GM21381 (cell line): ENCODE results near the gene ATP5F1D.
"Not testable (repeated sequence)": the region's sequence is repeated elsewhere in the genome, so short reads cannot be mapped to it uniquely, and the experiment has no call there.

ENCODE experiments used
- ATAC-seq: cut with Tn5 transposase; IDR thresholded peaks from one replicate; pipeline ENCODE4 v1.9.1; 2021; ENCODE audit warnings: mild to moderate bottlenecking, moderate library complexity; ENCODE audit not compliant: unreplicated experiment

The ATP5F1D gene

DNA sequence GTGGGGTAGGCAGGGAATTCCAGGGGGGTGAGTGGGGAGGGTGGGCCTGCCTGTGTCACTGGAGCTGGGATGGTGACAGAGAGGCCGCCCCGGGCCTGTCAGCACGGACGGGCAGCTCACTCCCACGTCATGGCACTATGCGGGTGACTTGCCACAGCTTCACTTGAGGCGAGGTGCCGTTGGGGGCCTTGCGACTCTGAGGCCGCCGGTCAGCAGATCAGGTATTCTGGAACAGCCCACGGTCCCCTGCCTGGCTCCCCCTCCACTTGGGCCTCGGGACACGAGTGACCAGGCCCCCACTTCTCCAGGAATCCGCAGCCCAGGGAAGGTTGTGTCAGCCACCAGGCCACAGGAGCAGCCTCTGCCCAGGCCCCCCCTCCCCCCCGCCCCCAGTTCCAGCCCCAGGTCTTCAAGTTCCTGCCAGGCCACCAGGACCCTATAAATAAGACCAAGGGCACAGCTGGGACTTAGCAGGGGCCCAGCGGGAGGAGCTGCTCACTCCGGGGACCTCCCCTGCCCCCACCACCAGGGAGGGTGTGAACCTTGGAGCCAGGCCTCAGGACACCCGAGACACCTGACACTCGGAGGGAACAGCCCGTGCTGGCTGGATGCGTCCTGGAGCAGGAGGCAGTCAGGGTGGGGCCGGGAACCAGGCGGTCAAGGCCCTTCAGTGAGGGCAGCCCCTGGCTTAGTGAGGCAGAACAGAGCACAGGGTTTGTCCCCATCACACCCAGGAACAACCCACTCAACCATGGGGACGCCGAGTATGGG lies 4.1 kb downstream of the ATP5F1D start:
- ATAC-seq = no peak

DNA sequence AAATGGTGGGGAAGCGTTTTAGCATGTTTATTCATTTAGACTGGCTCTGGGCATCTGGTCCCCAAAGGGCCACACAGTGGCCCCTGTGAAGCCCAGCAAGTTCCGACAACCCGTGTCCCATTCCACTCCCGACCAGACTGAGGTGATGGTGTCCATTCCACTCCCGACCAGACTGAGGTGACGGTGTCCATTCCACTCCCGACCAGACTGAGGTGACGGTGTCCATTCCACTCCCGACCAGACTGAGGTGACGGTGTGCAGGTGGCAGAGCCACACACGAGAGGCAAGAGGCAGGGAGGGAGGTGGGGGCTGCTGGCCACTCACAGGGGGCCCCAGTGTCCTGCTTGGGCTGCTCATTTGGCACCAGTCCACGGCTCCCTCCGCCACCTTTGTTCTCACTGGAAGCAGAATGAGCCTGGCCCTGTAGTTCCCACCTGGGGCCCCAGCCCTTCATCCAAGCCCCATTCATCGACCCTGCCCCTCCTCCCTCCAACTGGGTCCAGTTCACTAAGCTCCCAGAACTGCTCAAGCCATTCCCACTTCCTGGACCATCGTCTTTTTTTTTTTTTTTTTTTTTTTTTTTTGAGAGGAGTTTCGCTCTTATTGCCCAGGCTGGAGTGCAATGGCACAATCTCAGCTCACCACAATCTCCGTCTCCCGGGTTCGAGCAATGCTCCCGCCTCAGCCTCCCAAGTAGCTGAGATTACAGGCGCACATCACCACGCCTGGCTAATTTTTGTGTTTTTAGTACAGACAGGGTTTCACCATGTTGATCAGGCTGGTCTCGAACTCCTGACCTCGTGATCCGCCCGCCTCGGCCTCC lies 4.9 kb downstream of the ATP5F1D start:
- not testable (repeated sequence) for ATAC-seq

DNA sequence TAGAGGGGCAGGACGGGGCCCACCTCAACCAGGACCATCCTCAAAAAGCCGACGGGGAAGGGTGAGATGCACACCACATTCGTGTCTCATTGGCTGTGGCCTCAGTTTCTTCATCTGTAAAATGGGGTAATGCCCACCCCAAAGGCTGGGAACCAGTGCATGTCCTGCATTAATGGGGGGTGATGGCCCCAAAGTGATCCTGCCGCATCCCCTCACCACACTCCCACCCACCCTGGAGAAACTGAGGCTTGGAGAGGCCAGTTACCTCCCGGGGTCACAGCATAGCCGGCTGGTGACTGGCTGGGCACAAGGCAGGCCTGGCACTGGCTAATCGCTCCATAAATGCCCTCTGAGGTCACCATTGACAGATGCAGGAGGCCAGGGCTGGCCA lies 6.2 kb downstream of the ATP5F1D start:
- no peak for ATAC-seq

DNA sequence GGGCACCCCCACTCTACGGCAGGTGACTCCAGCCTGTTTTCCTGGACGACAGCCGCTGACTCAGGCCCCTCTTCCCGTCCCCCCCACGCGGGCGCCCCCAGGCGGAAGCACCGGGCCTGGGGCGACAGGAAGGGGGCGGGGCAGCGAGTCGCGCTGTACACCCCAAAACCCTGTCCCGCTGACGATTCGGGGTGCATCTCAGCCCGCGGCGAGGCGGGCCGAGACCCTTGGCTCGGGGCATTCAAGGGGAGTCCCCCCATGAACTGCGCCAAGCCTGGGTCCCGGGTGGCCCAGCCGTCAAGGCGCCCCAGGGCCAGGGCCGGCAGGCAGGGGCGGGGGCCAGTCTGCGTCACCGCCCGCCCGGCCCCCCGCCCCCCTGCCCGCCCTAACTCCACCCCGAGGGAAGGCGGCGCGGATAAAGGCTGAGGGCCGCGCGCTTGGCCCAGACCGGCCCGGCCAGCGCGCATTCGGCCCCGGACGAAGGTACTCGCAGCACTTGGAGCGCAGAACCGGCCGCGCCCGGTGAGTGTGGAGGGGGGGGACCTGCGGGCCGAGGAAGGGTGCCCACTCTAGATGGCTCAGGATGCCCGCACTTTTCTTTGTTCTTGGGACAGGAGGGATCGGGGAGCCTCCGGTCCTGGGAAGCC lies 6.7 kb downstream of the ATP5F1D start, which contains the start of gene MIDN:
MIDN (plus strand) TSS at position 445 of the 647 bp plus-strand sequence. CDS start 1,714 bp downstream, outside the sequence.
- ATAC-seq = peak; percentile 16

DNA sequence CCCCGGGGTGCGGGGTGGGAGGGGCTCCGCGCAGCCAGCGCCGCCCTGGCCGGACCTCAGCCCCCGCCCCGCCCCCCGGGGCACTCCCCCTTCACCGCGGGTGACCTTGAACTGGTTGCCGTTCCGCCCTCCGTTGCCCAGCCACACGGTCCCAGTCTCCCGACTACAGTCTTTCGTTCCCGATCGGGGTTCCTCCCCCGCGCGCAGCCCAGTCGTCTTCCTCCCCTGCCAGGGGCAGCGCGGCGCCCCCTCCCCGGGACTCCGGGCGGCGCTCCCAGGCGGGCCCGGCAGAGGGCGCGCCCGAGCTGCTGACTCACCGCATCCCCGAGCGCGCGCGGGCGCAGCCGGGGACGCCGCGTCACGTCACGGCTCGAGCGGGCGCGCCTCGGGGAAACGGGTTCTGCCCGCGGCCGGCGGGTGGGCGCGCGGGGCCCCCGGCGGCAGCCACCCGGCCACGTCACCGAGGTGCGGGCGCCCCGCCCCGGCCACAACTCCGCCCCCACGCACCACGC lies 7.3 kb downstream of the ATP5F1D start:
- peak; percentile 23 for ATAC-seq

DNA sequence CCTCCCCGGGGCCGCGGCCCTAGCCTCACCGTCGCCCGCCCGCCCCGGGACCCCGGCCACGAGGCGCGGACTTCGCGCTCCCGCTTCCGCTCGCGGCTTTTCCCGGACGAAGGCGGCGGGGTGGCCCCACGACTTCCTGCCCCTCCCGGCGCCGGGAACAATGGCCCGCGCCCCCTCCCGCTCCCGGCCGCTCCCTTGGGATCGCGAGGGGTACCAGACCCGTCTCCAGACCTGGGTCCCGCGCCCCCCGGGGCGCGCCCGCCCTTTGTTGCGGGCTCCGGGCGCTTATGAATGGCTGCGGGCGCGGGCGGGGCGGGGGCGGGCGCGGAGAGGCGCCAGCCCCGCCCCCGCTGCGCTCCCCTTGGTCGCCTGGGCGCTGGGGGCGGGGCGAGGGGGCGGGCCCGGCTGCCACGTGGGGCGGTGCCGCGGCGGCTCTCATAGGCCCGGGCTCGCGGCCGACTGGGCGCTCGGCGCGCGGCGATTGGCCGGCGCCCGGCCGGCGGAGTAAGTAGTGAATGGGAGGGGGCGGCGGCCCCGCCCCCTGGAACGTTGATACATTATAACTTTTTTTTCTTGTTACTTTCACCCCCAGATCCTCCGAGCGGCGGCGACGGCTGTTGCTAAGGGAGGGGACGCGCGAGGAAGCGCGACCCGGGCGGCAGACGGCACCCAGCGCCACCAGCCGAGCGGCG lies 7.9 kb downstream of the ATP5F1D start:
- ATAC-seq = peak; percentile 47

DNA sequence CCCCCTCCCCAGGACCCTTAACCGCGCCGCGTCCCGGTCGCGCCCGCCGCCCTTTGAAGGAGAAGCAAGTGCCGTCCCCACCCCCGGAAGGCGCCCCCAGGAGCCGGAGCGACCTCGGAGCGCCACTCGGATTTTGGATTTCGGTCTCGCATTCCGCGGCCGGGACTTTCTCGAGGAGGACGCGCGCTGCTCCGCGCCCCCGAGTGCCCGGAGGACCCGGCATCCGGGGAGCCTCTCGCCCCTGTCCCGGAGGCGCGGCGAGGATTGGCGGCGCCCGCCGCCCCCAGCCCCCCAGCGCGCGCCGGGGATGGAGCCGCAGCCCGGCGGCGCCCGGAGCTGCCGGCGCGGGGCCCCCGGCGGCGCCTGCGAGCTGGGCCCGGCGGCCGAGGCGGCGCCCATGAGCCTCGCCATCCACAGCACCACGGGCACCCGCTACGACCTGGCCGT lies 8.5 kb downstream of the ATP5F1D start:
- ATAC-seq = no peak

DNA sequence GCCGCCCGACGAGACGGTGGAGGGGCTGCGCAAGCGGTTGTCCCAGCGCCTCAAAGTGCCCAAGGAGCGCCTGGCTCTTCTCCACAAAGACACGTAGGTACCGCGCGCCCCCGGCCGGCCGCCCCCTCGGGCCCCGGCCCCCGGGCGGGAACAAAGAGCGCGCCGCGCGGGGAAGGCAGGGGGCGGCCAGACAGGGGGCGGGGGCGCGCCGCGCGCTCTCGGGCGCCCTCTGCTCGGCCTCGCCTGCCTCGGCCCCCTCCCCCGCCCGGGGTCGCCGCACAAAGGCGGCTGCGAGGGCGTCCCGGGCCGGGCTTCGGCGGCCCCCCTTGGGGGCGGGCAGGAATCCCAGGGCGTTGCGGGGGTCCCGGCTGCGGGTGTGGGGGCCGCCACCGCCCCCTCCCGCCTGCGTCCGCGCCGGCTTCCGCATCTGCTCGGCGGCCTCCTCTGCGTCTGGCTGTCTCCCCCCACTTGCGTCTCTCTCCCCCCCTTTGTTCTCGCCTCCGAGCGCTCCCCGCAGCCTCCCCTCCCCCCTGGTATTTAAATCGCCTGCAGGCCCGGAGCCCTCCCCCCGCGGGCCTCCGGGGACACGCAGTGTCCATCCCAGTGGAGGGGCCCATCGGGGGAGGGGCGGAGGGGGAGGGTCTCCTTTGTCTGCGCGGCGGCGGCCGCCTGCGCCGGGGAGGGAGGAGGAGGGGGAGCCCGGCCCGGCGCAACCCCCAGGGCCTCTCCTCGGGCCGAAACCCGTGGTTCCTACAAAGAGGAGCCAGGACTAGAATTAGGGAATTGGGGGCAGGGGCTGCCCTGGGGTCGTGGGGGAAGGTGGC lies 9.1 kb downstream of the ATP5F1D start:
- ATAC-seq = no peak

DNA sequence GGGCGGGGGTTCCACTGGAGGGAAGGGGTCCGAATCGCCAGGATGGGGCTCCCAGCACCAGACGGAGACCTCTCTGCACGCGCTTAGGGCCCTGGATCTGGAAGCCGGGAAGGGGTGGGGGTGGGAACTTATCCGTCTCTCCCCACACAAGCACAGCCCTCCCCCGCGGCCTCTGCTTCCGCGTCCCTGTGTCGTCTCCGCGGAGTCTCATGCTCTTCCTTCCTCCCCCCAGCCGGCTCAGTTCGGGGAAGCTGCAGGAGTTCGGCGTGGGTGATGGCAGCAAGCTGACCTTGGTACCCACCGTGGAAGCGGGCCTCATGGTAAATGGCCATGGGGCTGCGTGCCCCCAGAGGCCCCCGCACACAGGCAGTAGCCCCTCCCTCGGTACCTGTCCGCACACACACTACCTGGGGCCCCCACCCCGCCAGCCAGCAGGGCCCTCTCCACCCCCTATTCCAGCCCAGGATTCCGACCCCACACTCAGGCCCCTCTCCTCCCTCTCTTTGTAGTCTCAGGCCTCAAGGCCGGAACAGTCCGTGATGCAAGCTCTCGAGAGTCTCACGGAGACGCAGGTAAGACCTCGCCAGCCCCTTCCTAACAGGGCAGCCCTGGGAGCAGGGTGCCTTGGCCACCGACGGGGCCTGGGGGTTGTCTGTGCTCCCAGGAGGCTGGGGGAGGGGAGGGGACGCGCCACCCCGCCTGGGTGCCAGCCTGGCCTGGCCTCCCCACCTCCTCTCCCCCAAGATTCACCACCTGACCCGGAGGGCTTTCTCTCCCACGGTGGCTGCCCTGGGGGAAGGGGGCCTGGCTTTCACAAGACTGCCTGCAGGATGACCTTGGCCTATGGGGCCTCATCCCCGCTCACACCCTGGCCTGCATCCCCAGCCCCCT lies 10.0 kb downstream of the ATP5F1D start:
- ATAC-seq = no peak

DNA sequence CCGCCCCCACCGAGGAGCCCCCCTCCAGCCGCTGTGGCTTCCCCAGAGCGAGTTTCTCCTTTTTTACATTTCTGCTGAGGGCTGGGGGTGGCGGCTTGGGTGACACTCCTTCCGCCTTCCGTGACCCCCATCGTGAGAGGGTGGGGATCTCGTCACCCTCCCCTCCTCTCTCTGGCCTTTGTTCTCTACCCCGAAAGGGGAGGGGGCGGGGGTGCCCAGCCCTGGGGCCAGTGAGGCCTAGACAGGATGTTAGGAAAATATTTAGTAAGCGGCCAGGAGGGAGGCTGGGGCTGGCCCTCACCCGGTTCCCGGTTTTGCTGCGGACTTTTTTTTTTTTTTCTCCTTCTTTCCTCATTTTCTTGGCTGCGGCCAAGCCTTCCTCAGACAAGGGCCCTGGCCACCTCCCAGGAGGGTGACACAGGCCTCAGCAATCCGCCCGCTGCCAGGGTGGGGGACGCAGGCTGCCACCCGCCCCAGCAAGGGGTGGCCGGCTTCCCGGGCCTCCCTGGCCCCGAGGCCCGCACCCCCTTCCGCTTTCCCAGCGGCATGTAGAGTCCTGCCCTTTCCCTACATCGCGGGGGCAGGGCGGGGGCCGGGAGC lies 10.8 kb downstream of the ATP5F1D start:
- no peak for ATAC-seq

DNA sequence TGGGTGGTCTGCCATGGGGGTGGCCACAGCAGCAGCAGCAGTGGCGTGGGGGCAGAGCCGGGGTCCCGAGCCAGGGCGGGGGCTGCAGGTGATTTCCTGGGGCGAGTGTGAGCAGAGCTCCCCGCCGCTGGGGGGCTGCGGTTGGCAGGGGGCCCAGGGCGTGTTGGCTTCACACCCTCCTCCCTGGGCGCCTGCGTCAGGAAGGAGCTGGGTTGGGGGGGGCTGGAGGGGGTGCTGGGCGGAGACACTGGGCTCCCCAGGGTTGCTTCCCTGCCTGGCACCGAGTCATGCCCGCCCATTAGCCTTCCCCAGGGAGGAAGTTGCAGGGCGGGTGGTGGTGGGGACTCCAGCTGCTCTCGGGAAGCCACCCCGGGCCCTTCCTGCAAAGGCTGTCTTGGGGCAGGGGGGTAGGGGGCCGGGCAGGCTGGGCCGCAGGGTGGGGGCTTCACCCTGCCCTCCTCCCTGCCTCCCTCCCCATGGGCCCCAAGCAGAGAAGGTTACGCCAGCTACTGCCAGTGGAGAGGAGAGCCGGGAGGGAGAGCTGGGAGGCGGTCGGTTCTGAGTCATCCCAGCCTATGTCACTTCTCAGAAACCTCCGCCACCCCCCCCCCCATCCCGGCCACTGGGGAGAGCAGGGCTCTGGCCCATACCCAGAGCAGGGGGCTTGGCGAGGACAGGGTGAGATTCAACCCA lies 11.4 kb downstream of the ATP5F1D start:
- no peak for ATAC-seq

DNA sequence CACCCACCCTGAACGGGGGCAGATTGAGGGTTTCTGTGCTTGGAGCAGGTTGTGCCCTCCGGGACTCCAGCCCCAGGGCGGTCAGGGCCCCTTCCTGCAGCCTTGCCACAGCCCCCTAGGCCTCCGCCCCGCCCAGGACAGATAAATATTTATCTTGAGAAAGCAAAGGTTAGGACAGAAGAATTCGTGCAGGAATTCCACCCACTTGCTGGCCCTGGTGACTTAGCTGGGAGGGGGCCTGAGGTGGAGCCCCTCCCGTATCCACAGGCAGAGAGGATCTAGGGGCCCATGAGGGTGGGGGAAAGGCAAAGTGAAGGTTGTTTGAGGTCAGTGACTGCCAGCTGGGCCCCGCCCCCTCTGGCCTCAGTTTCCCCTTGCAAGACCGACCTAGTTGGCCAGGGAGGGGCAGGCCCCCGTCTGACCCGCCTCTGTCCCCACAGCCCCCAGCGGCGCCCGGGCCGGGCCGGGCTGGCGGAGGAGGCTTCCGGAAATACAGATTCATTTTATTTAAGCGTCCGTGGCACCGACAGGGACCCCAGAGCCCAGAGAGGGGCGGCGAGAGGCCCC lies 12.0 kb downstream of the ATP5F1D start:
- no peak for ATAC-seq

DNA sequence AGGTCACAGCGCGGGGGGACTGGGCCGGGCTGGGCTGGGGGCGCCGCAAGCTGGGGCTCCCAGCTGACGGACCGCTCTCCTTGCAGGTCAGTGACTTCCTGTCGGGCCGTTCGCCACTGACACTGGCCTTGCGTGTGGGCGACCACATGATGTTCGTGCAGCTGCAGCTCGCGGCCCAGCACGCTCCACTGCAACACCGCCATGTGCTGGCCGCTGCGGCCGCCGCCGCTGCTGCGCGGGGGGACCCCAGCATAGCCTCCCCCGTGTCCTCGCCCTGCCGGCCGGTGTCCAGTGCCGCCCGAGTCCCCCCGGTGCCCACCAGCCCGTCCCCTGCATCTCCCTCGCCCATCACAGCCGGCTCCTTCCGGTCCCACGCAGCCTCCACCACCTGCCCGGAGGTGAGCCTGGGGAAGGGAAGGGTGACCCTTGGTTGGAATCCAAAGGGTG lies 12.6 kb downstream of the ATP5F1D start:
- no peak for ATAC-seq

DNA sequence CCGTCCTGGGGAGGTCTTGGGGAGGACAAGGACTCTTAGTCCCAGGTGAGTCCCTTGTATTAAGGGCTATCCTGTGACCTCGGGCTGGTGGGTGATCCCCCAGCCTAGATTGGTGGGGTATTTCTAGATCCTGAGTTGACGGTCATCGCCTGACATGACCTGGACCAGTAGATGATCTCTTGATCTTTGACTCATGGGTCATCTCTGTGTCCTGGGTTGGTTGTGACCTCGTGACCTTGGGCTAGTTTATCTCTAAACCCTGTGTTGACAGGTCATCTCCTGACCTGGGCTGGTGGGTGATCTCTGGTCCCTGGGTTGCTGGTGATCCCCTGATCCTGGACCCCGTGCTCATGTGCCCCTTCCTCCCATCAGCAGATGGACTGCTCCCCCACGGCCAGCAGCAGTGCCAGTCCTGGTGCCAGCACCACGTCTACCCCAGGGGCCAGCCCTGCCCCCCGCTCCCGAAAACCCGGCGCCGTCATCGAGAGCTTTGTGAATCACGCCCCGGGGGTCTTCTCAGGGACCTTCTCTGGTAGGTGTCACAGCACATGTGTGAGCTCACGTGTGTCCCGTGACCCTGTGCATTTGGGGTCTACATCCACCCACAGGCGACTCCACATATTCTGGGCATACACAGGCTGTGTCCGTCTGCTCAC lies 13.1 kb downstream of the ATP5F1D start:
- no peak for ATAC-seq

DNA sequence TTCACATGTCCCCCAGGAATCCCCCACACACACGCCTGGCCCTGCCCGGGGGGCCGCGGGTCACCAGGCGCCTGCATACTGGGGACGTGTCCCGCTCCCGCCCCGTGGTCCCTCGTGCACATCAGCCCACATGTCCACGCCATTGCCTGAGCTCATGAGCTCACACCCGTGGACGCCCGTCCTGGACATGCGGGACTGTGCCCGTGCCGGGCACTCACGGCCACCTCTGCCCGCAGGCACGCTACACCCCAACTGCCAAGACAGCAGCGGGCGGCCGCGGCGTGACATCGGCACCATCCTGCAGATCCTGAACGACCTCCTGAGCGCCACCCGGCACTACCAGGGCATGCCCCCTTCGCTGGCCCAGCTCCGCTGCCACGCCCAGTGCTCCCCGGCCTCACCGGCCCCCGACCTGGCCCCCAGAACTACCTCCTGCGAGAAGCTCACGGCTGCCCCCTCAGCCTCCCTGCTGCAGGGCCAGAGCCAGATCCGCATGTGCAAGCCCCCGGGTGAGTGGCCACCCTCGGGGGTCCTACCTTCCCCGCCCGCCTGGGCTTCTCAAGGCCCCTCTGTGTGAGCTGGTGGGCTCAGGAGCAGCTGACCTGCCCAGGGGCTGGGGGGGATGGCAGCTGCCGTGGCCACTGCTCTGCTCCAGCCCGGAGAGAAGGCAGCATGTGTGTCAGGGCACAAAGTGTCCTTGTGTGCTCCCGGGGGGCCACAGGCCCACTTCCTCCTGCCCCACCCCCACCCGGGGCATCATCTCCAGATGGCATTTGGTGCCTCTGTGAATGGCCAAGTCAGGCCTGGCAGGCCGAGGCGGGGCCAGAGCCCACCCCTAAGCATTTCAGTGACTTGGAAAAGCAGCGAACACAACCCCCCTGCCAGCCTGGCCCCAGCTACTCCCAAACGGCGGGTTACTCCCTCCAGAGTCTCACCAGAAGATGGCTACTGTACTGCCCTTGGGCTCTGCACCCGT lies 13.9 kb downstream of the ATP5F1D start:
- ATAC-seq = no peak
